ENCODE measurements around the gene EMC1.

The EMC1 gene

DNA sequence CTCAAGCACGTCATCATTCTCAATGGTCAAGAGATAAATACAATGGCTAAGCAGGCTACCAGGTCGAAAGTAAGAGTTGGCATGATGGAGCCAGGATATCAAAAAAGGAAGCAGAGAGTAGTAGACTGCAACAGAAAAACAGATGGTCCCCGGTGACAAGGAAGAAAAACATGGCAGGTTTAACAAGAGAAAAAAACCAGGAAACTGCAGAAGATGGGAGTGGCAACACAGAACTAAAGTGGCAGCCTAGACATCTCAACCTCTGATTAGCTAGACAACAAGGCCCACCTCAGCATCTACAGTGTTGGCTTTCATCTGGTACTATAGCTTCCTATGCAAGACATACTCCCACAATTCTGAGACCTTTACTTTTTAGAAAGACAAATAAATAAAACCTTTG is 44.4 kb downstream of the EMC1 start:
- H3K27me3 ChIP-seq (ENCODE audit: control insufficient read depth in 1 of 2, insufficient read depth in 2 of 2, low read length in 2 of 2), result no peaks in the 10 kb centered on the region
- H3K36me3 ChIP-seq (ENCODE audit: control insufficient read depth in 1 of 2, insufficient read depth in 2 of 2, low read length in 2 of 2), result no peaks in the 10 kb centered on the region
- H3K4me1 ChIP-seq (ENCODE audit: control insufficient read depth in 1 of 2, insufficient read depth in 2 of 2, low read length in 2 of 2), result peaks cover 43 to 53% of the 10 kb centered on the region in 2 donors
- H3K9ac ChIP-seq (ENCODE audit: low read depth in 1 of 2, low read length in 2 of 2), result no peak overlapping the region
- H3K4me3 ChIP-seq (ENCODE audit: low read depth in 1 of 2, low read length in 2 of 2), result no peak overlapping the region
- H3K27ac ChIP-seq (ENCODE audit: low read depth, low read length), result no peak overlapping the region
- no peaks in the 10 kb centered on the region for H3K9me3 ChIP-seq (ENCODE audit: control insufficient read depth in 1 of 2, low read length in 2 of 2)

DNA sequence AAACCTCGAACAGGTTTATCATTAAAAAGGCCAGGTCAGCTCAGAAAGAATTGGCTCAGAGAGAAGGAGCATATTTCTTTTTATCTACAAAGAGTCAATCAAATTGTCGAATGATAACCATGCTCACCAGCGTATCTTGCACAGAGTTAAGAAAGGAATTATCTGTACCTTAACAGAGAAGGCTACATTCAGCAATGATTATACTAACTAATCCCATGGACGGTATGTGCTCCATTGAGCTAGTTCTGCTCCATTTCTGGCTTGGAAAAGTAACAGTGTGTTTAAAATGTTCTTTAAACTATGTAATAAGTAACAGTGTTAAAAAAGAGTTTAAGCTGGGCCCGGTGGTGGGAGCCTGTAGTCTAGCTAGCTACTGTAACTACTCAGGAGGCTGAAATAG is 45.5 kb downstream of the EMC1 start:
- peaks cover 34 to 47% of the 10 kb centered on the region in 2 donors for H3K4me1 ChIP-seq (ENCODE audit: control insufficient read depth in 1 of 2, insufficient read depth in 2 of 2, low read length in 2 of 2)
- H3K27ac ChIP-seq (ENCODE audit: low read depth, low read length), result no peak overlapping the region
- H3K4me3 ChIP-seq (ENCODE audit: low read depth in 1 of 2, low read length in 2 of 2), result no peak overlapping the region
- no peak overlapping the region for H3K9ac ChIP-seq (ENCODE audit: low read depth in 1 of 2, low read length in 2 of 2)
- no peaks in the 10 kb centered on the region for H3K9me3 ChIP-seq (ENCODE audit: control insufficient read depth in 1 of 2, low read length in 2 of 2)
- no peaks in the 10 kb centered on the region for H3K27me3 ChIP-seq (ENCODE audit: control insufficient read depth in 1 of 2, insufficient read depth in 2 of 2, low read length in 2 of 2)
- H3K36me3 ChIP-seq (ENCODE audit: control insufficient read depth in 1 of 2, insufficient read depth in 2 of 2, low read length in 2 of 2), result peaks cover 0 to 7% of the 10 kb centered on the region in 2 donors

DNA sequence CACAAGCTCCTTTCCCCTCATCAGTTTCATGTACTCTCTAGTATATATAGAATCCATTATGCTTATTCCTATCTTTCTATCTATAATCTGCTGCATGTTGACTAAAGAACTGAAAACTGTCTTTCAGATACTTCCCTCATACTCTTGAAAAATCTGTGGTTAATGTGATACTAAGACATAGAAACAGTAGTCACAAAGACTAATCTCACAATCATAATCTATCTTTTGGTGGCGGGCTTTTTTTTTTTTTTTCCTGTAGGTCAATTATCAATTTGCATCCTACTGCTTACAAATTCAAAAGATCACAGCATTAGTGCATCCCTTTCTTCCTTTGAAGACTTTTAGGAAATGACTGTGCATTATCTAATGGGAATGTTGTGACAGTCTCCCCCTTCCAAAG is 45.9 kb downstream of the EMC1 start:
- no peak overlapping the region for H3K4me3 ChIP-seq (ENCODE audit: low read depth in 1 of 2, low read length in 2 of 2)
- H3K36me3 ChIP-seq (ENCODE audit: control insufficient read depth in 1 of 2, insufficient read depth in 2 of 2, low read length in 2 of 2), result peaks cover 0 to 7% of the 10 kb centered on the region in 2 donors
- no peak overlapping the region for H3K27ac ChIP-seq (ENCODE audit: low read depth, low read length)
- no peaks in the 10 kb centered on the region for H3K27me3 ChIP-seq (ENCODE audit: control insufficient read depth in 1 of 2, insufficient read depth in 2 of 2, low read length in 2 of 2)
- H3K4me1 ChIP-seq (ENCODE audit: control insufficient read depth in 1 of 2, insufficient read depth in 2 of 2, low read length in 2 of 2), result peaks cover 29 to 45% of the 10 kb centered on the region in 2 donors
- no peak overlapping the region for H3K9ac ChIP-seq (ENCODE audit: low read depth in 1 of 2, low read length in 2 of 2)
- H3K9me3 ChIP-seq (ENCODE audit: control insufficient read depth in 1 of 2, low read length in 2 of 2), result no peaks in the 10 kb centered on the region

DNA sequence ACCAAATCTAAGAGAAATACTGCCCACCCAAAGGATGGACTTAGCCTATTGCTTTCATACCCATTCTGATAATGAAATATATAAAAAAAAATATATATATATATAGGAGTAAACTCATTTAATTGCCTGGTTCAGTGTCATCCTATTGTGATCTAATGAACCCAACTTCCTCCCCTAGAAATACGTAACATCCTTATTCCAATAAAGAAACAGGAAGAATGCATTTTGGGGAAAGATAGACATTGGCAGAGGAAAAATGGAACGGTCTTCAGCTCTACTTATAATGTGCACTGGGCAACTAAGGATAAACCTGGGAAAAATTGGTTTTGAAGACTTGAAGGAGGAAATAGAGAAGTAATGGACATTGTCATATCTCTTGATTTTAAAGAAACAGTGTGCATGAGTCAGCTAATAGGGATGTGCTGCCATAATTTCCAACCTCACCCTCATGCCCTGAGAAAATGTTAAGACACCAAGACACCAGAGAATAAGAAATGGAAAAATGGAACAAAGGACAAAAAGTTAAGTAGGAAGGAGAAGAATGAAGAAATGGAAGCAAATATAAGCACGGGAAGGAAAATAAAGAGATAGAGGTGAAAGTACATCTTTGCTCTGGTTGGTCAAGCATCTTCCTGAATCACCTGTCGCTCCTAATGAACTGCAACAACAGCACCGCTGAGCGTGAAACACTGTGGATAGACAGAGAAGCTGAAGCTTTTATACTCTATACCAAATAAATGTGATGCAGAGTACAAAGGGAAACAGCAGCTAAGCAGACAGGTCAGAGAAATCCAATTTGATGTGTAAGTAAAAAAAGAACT is 46.7 kb downstream of the EMC1 start:
- Histone ChIP-seq H3K27me3 (ENCODE audit: control insufficient read depth in 1 of 2, insufficient read depth in 2 of 2, low read length in 2 of 2) (no peaks in the 10 kb centered on the region), H3K36me3 (ENCODE audit: control insufficient read depth in 1 of 2, insufficient read depth in 2 of 2, low read length in 2 of 2) (peaks cover 3 to 11% of the 10 kb centered on the region in 2 donors), H3K27ac (ENCODE audit: low read depth, low read length) (no peak overlapping the region), H3K4me1 (ENCODE audit: control insufficient read depth in 1 of 2, insufficient read depth in 2 of 2, low read length in 2 of 2) (peaks cover 29 to 45% of the 10 kb centered on the region in 2 donors), H3K9me3 (ENCODE audit: control insufficient read depth in 1 of 2, low read length in 2 of 2) (no peaks in the 10 kb centered on the region), H3K9ac (ENCODE audit: low read depth in 1 of 2, low read length in 2 of 2) (no peak overlapping the region), H3K4me3 (ENCODE audit: low read depth in 1 of 2, low read length in 2 of 2) (no peak overlapping the region)

DNA sequence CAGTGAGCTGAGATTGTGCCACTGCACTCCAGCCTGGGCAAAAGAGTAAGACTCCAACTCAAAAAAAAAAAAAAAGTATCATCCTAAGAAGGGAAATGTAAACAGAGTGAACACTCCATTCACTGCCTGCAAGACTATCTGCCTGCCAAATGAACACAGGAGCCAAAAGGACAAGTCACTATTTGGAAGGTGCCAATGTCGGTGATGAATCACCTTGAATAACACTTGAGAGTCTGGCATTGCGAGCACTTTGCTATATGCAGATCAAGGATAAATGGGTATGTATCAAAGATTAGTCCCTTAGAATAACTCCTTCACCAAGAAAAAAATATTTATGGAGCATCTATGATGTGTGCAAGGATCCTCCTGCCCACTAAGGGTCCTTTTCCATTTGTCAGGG is 47.9 kb downstream of the EMC1 start:
- no peak overlapping the region for H3K4me3 ChIP-seq (ENCODE audit: low read depth in 1 of 2, low read length in 2 of 2)
- H3K9me3 ChIP-seq (ENCODE audit: control insufficient read depth in 1 of 2, low read length in 2 of 2), result no peaks in the 10 kb centered on the region
- peaks cover 15 to 22% of the 10 kb centered on the region in 2 donors for H3K36me3 ChIP-seq (ENCODE audit: control insufficient read depth in 1 of 2, insufficient read depth in 2 of 2, low read length in 2 of 2)
- no peaks in the 10 kb centered on the region for H3K27me3 ChIP-seq (ENCODE audit: control insufficient read depth in 1 of 2, insufficient read depth in 2 of 2, low read length in 2 of 2)
- peaks cover 24 to 37% of the 10 kb centered on the region in 2 donors for H3K4me1 ChIP-seq (ENCODE audit: control insufficient read depth in 1 of 2, insufficient read depth in 2 of 2, low read length in 2 of 2)
- no peak overlapping the region for H3K9ac ChIP-seq (ENCODE audit: low read depth in 1 of 2, low read length in 2 of 2)
- H3K27ac ChIP-seq (ENCODE audit: low read depth, low read length), result no peak overlapping the region

DNA sequence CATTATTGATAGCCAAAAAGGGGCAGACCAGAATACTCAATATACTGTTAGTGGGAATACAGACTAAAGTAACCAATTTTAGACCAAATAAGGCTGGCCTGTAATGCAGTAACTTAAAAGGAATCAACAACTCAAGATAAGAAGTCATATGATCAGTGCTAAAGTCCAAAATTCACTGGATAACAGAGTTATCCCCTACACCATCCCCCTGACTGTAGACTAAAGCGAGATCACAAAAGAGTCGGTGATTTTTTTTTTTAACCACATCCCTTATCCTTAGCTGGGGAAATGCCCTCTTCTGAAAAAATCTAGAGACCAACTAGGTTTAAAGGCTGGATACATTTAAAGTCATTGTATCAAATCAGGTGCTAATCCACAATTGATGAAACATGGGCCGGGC is 48.9 kb downstream of the EMC1 start:
- H3K9me3 ChIP-seq (ENCODE audit: control insufficient read depth in 1 of 2, low read length in 2 of 2), result no peaks in the 10 kb centered on the region
- no peaks in the 10 kb centered on the region for H3K27me3 ChIP-seq (ENCODE audit: control insufficient read depth in 1 of 2, insufficient read depth in 2 of 2, low read length in 2 of 2)
- peaks cover 26 to 32% of the 10 kb centered on the region in 2 donors for H3K36me3 ChIP-seq (ENCODE audit: control insufficient read depth in 1 of 2, insufficient read depth in 2 of 2, low read length in 2 of 2)
- no peak overlapping the region for H3K27ac ChIP-seq (ENCODE audit: low read depth, low read length)
- peak overlapping the region in 1 of 2 donors; percentile 6 for H3K9ac ChIP-seq (ENCODE audit: low read depth in 1 of 2, low read length in 2 of 2)
- no peak overlapping the region for H3K4me3 ChIP-seq (ENCODE audit: low read depth in 1 of 2, low read length in 2 of 2)
- peaks cover 19 to 35% of the 10 kb centered on the region in 2 donors for H3K4me1 ChIP-seq (ENCODE audit: control insufficient read depth in 1 of 2, insufficient read depth in 2 of 2, low read length in 2 of 2)

DNA sequence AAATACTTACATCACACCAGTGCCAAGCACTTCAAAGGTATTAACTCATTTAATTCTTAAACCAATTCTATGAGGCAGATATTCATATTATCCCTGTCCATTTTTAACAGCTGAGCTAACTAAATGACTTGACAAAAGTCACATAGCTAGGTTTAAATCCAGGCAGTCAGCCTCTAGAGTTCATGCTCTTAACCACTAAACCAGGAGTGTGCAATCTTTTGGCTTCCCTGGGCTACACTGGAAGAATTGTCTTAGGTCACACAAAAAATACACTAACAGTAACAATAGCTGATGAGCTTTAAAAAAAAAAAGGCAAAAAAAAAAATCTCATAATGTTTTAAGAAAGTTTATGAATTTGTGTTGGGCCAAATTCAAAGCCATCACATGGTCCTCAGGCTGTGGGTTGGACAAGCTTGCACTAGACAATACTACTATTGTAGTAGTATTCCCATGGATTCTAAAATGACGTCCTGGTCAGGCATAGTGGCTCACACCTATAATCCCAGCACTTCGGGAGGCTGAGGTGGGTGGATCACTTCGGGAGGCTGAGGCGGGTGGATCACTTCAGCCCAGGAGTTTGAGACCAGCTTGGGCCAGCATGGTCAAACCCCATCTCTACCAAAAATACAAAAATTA is 51.2 kb downstream of the EMC1 start:
- Histone ChIP-seq H3K4me3 (ENCODE audit: low read depth in 1 of 2, low read length in 2 of 2) (no peak overlapping the region), H3K27me3 (ENCODE audit: control insufficient read depth in 1 of 2, insufficient read depth in 2 of 2, low read length in 2 of 2) (no peaks in the 10 kb centered on the region), H3K9me3 (ENCODE audit: control insufficient read depth in 1 of 2, low read length in 2 of 2) (no peaks in the 10 kb centered on the region), H3K4me1 (ENCODE audit: control insufficient read depth in 1 of 2, insufficient read depth in 2 of 2, low read length in 2 of 2) (peaks cover 11 to 24% of the 10 kb centered on the region in 2 donors), H3K27ac (ENCODE audit: low read depth, low read length) (no peak overlapping the region), H3K9ac (ENCODE audit: low read depth in 1 of 2, low read length in 2 of 2) (no peak overlapping the region), H3K36me3 (ENCODE audit: control insufficient read depth in 1 of 2, insufficient read depth in 2 of 2, low read length in 2 of 2) (peaks cover 36 to 53% of the 10 kb centered on the region in 2 donors)

DNA sequence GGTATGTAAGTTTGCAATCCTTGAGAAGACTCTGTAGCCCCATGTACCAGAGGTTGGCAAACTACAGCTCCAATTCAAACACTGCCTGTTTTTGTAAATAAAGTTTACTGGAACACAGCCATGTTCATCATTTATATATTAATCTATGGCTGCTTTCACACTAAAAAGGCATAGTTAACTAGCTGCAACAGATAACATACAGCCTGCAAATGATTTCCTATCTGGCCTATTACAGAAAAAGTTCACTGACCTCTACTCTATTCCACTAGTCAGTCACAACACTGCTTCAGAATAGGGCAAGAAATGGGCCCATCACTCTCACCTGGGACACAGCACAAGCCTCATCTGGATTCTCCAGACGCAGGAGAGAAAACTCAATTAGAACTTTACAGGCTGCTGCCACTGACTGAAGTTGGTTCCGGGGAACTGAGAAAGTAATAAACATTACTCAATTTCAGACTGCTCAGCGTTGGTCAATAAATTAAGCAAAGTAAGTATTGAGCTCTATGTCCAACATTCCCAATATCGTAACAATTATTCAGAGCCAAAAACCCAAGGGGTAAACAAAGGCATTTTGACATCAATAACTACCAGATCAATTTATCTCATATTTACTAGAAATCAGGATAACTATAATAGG is 51.9 kb downstream of the EMC1 start:
- Histone ChIP-seq H3K9me3 (ENCODE audit: control insufficient read depth in 1 of 2, low read length in 2 of 2) (no peaks in the 10 kb centered on the region), H3K27ac (ENCODE audit: low read depth, low read length) (no peak overlapping the region), H3K4me1 (ENCODE audit: control insufficient read depth in 1 of 2, insufficient read depth in 2 of 2, low read length in 2 of 2) (peaks cover 8 to 18% of the 10 kb centered on the region in 2 donors), H3K27me3 (ENCODE audit: control insufficient read depth in 1 of 2, insufficient read depth in 2 of 2, low read length in 2 of 2) (no peaks in the 10 kb centered on the region), H3K4me3 (ENCODE audit: low read depth in 1 of 2, low read length in 2 of 2) (no peak overlapping the region), H3K36me3 (ENCODE audit: control insufficient read depth in 1 of 2, insufficient read depth in 2 of 2, low read length in 2 of 2) (peaks cover 36 to 54% of the 10 kb centered on the region in 2 donors), H3K9ac (ENCODE audit: low read depth in 1 of 2, low read length in 2 of 2) (no peak overlapping the region)

DNA sequence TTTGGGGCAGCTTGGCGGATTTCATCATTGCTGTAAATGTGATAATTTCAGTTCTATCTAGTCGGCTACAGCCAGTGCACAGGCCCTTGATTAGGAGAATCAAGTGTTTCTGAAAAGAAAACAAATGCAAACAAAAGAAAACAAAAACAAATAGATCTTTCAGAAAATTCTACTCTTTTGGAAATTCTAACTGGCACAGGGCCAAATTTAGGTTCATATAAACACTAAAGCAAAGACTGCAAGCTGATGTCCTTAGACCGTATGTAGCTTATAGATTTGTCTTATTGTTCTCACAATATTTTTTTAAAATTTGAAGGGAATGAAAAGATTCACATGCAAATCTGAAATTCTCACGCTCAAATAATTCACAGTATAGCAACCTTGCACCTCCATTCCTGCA is 52.5 kb downstream of the EMC1 start:
- peaks cover 36 to 61% of the 10 kb centered on the region in 2 donors for H3K36me3 ChIP-seq (ENCODE audit: control insufficient read depth in 1 of 2, insufficient read depth in 2 of 2, low read length in 2 of 2)
- peaks cover 8 to 18% of the 10 kb centered on the region in 2 donors for H3K4me1 ChIP-seq (ENCODE audit: control insufficient read depth in 1 of 2, insufficient read depth in 2 of 2, low read length in 2 of 2)
- no peaks in the 10 kb centered on the region for H3K9me3 ChIP-seq (ENCODE audit: control insufficient read depth in 1 of 2, low read length in 2 of 2)
- H3K9ac ChIP-seq (ENCODE audit: low read depth in 1 of 2, low read length in 2 of 2), result no peak overlapping the region
- no peak overlapping the region for H3K27ac ChIP-seq (ENCODE audit: low read depth, low read length)
- no peaks in the 10 kb centered on the region for H3K27me3 ChIP-seq (ENCODE audit: control insufficient read depth in 1 of 2, insufficient read depth in 2 of 2, low read length in 2 of 2)
- no peak overlapping the region for H3K4me3 ChIP-seq (ENCODE audit: low read depth in 1 of 2, low read length in 2 of 2)

DNA sequence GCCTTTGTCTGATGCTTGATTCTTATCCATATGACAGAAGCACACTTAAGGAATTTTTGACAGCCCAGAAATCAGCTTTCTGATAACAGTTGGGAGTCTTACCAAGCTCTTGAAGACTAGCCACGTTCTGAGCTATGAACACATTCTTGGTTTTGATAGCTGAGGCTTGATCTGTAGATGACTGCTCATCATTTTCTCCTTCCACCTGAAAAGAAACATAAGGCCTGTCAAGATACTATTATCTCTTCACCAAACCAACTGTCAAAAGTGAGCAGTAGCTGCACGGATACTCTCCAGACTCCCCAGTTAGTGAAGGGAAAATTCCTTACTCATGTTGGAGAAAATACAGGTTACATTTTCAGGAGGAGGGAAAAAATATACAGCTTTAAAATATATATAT is 53.5 kb downstream of the EMC1 start:
- no peaks in the 10 kb centered on the region for H3K27me3 ChIP-seq (ENCODE audit: control insufficient read depth in 1 of 2, insufficient read depth in 2 of 2, low read length in 2 of 2)
- H3K27ac ChIP-seq (ENCODE audit: low read depth, low read length), result no peak overlapping the region
- H3K9ac ChIP-seq (ENCODE audit: low read depth in 1 of 2, low read length in 2 of 2), result no peak overlapping the region
- no peak overlapping the region for H3K4me3 ChIP-seq (ENCODE audit: low read depth in 1 of 2, low read length in 2 of 2)
- peaks cover 8 to 11% of the 10 kb centered on the region in 2 donors for H3K4me1 ChIP-seq (ENCODE audit: control insufficient read depth in 1 of 2, insufficient read depth in 2 of 2, low read length in 2 of 2)
- no peaks in the 10 kb centered on the region for H3K9me3 ChIP-seq (ENCODE audit: control insufficient read depth in 1 of 2, low read length in 2 of 2)
- H3K36me3 ChIP-seq (ENCODE audit: control insufficient read depth in 1 of 2, insufficient read depth in 2 of 2, low read length in 2 of 2), result peaks cover 43 to 69% of the 10 kb centered on the region in 2 donors
